ENCODE measurements around the gene ATP12A. TPM values are rescaled to one million over a fixed set of nuclear protein-coding genes. Genes with fewer than 3 reads are reported as not detected.

ATP12A gene
- total RNA-seq, 6 experiments from 2014 or later = not detected

GRCh38 chr13:24638096-24638495 is 42.1 kb upstream of the ATP12A start:
- no peak for TF ChIP-seq CTCF (IDR thresholded peaks at IDR 0.05)
- DNase-seq = no peak
- Mint-ChIP-seq H3K36me3 (ENCODE audit: low read depth) (no peaks in the 10 kb centered on the region), H3K4me1 (ENCODE audit: low read depth) (no peaks in the 10 kb centered on the region), H3K27me3 (ENCODE audit: insufficient read depth) (peaks cover 13% of the 10 kb centered on the region), H3K9me3 (no peaks in the 10 kb centered on the region), H3K4me3 (no peak overlapping the region), H3K27ac (no peak overlapping the region)

DNA sequence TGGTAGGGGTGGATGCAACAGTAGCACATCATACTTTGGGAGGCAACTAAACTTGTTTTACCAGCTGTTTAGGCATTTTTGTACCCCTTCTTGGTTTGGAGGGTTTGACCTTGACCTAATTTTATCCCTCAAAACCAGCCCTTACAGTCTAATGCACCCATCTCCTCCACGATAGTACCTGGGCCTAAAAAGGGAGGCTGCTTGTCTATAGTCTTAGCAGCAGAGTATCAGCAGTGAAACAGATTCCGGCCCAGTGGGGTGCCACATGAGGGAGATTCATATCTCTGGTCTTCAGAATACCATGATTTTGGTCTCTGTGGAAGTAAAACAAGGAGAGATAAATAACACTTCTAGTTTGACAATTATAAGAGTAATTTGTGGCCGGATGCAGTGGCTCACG is 39.5 kb upstream of the ATP12A start:
- Mint-ChIP-seq H3K9me3 (no peaks in the 10 kb centered on the region), H3K4me1 (ENCODE audit: low read depth) (no peaks in the 10 kb centered on the region), H3K4me3 (no peak overlapping the region), H3K36me3 (ENCODE audit: low read depth) (no peaks in the 10 kb centered on the region), H3K27ac (no peak overlapping the region), H3K27me3 (ENCODE audit: insufficient read depth) (peaks cover 8% of the 10 kb centered on the region)
- TF ChIP-seq CTCF (IDR thresholded peaks at IDR 0.05) = no peak
- DNase-seq = no peak

GRCh38 chr13:24642219-24642618 is 38.0 kb upstream of the ATP12A start:
- no peak overlapping the region for H3K27ac Mint-ChIP-seq
- TF ChIP-seq CTCF (IDR thresholded peaks at IDR 0.05) = no peak
- no peak overlapping the region for H3K4me3 Mint-ChIP-seq
- no peaks in the 10 kb centered on the region for H3K9me3 Mint-ChIP-seq
- no peak for DNase-seq
- H3K36me3 Mint-ChIP-seq (ENCODE audit: low read depth) = no peaks in the 10 kb centered on the region
- no peaks in the 10 kb centered on the region for H3K4me1 Mint-ChIP-seq (ENCODE audit: low read depth)
- H3K27me3 Mint-ChIP-seq (ENCODE audit: insufficient read depth) = peaks cover 8% of the 10 kb centered on the region

DNA sequence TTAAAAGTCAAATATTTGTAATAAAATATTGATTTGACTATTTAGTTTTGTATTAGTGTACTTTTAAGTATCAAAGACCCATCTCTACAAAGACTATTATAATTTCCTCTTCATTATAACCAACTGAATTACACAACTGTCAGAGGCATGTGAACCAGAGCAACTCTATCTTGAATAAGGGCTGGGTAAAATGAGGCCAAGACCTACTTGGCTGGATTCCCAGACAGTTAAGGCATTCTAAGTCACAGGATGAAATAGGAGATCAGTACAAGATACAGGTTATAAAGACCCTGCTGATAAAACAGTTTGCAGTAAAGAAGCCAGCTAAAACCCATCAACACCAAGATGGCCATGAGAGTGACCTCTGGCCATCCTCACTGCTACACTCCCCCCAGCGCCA is 36.2 kb upstream of the ATP12A start:
- H3K4me3 Mint-ChIP-seq = no peak overlapping the region
- DNase-seq = no peak
- H3K4me1 Mint-ChIP-seq (ENCODE audit: low read depth) = no peaks in the 10 kb centered on the region
- TF ChIP-seq CTCF (IDR thresholded peaks at IDR 0.05) = no peak
- H3K36me3 Mint-ChIP-seq (ENCODE audit: low read depth) = no peaks in the 10 kb centered on the region
- no peaks in the 10 kb centered on the region for H3K9me3 Mint-ChIP-seq
- no peak overlapping the region for H3K27ac Mint-ChIP-seq
- peaks cover 6% of the 10 kb centered on the region; the same call in 1 of the 2 replicates for H3K27me3 Mint-ChIP-seq (ENCODE audit: insufficient read depth)

GRCh38 chr13:24648271-24648670 is 31.9 kb upstream of the ATP12A start:
- no peak for DNase-seq
- no peak for TF ChIP-seq CTCF (IDR thresholded peaks at IDR 0.05)
- Mint-ChIP-seq H3K4me1 (ENCODE audit: low read depth) (peaks cover 9% of the 10 kb centered on the region; the same call in 1 of the 2 replicates), H3K27ac (no peak overlapping the region), H3K4me3 (no peak overlapping the region), H3K36me3 (ENCODE audit: low read depth) (no peaks in the 10 kb centered on the region), H3K9me3 (no peaks in the 10 kb centered on the region), H3K27me3 (ENCODE audit: insufficient read depth) (peaks cover 16% of the 10 kb centered on the region)
